Sigmoid colon (tissue), 7 donors: ENCODE results near the gene BHMT. TPM values are rescaled to one million over a fixed set of nuclear protein-coding genes. Genes with fewer than 3 reads are reported as not detected.

ENCODE experiments used
- DNase-seq: peaks from one replicate; pipeline ENCODE4 v3.0.0-alpha.2; 2019
- H3K27ac ChIP-seq, 4 donors: fragments of 200-600 bp; sonication (generic); one replicate each; pipeline ENCODE4 v1.5.1; 2016 to 2019; ENCODE audit warnings: mild to moderate bottlenecking in 1 of 4
- H3K27me3 ChIP-seq, 3 donors: fragments of 200-600 bp; sonication (generic); one replicate each; pipeline ENCODE4 v1.5.1; 2019; ENCODE audit warnings: mild to moderate bottlenecking in 1 of 3
- H3K36me3 ChIP-seq, 4 donors: fragments of 200-600 bp; sonication (generic); one replicate each; pipeline ENCODE4 v1.5.1; 2016 to 2019
- H3K4me1 ChIP-seq, 4 donors: fragments of 200-600 bp; sonication (generic); one replicate each; pipeline ENCODE4 v1.5.1; 2017 to 2019
- H3K4me3 ChIP-seq, 4 donors: fragments of 200-600 bp; sonication (generic); one replicate each; pipeline ENCODE4 v1.5.1; 2017 to 2019; ENCODE audit warnings: mild to moderate bottlenecking in 2 of 4, moderate library complexity in 1 of 4
- H3K9me3 ChIP-seq, 4 donors: fragments of 200-600 bp in 3 of 4; sonication (generic) in 3 of 4; one replicate each; pipeline versions ENCODE4 v1.5.1 to v1.6.1; 2013 to 2019
- CTCF ChIP-seq, 4 experiments: fragments of 450-650 bp in 3 of 4; fragments of 200-600 bp in 1 of 4; IDR thresholded peaks; one replicate each; pipeline ENCODE4 v1.5.1; 2016 to 2019; ENCODE audit warnings: antibody characterized with exemption in 4 of 4, mild to moderate bottlenecking in 3 of 4, moderate library complexity in 2 of 4
- EP300 ChIP-seq, 4 donors: sonication (generic); formaldehyde crosslinking; IDR thresholded peaks; one replicate each; pipeline ENCODE4 v1.6.1; 2017; ENCODE audit warnings: antibody characterized with exemption in 4 of 4
- POLR2A ChIP-seq, 2 donors: fragments of 450-650 bp; IDR thresholded peaks; one replicate each; pipeline ENCODE4 v1.6.1; 2016; ENCODE audit warnings: antibody characterized with exemption in 2 of 2, mild to moderate bottlenecking in 2 of 2, moderate library complexity in 2 of 2
- POLR2AphosphoS5 ChIP-seq, 4 donors: sonication (generic); formaldehyde crosslinking; IDR thresholded peaks; one replicate each; pipeline ENCODE4 v1.6.1; 2017; ENCODE audit warnings: antibody characterized with exemption in 4 of 4
- WGBS, 2 donors: extraction: QIAGEN DNeasy Blood & Tissue Kit; methylation state at CpG; one replicate each; pipeline ENCODE4 v1.1.7; 2013; 5-methylcytosine and 5-hydroxymethylcytosine counted together
- intact Hi-C: fragments of 100-400 bp; cut with DNase I; formaldehyde crosslinking; loops from one replicate; pipeline ENCODE4 v1.15.1; 2023
- polyA plus RNA-seq, 3 donors: library from polyadenylated mRNA; stranded (reverse); fragments of 200-250 nt; gene quantifications; one replicate each; pipeline ENCODE4 v1.2.3, GENCODE V29; 2013
- total RNA-seq, 4 donors: library from RNA; depleted of rRNA; stranded (reverse); fragments of >200 nt; gene quantifications; one replicate each; pipeline ENCODE4 v1.1.0, GENCODE V29; 2016
- donor health status: healthy with polysubstance abuse.
- donor health status: Bipolar disorder and iron deficiency.
- donor health status: healthy.

Gene BHMT
- total and polyA plus RNA-seq, 7 donors: 0.04 to 6.6 (median 0.36) TPM; not detected in 2

DNA sequence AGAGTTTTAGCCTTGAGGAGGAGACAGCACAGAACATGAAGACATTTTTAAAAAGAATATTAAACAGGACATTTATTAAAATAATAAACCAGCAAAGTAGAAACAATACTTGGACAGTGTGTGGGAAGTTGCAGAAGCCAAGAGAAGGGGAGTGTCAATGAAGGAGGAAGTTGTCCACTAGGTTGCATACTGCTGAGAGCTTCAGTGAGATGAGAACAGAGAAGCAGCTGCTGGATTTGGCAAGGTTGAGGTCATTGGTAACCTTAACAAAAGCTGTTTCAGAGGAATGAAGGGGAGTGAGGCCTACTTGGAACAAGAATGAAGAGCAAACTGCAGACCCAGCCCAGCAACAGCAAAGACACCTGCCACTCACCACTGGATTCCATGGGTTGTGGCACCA lies 11.4 kb downstream of the BHMT start:
- H3K27me3 ChIP-seq: no peaks in the 10 kb centered on the region
- DNase-seq: no peak
- TF ChIP-seq EP300 (IDR thresholded peaks at IDR 0.05) (no peak), POLR2AphosphoS5 (IDR thresholded peaks at IDR 0.05) (no peak), CTCF (IDR thresholded peaks at IDR 0.05) (no peak), POLR2A (IDR thresholded peaks at IDR 0.05) (no peak)
- peaks cover 0 to 10% (median 7%) of the 10 kb centered on the region in 4 donors for H3K4me1 ChIP-seq
- no peak overlapping the region for H3K27ac ChIP-seq
- intact Hi-C loops: no loop called here
- no peaks in the 10 kb centered on the region for H3K9me3 ChIP-seq
- H3K4me3 ChIP-seq: no peak overlapping the region
- no peaks in the 10 kb centered on the region for H3K36me3 ChIP-seq

DNA sequence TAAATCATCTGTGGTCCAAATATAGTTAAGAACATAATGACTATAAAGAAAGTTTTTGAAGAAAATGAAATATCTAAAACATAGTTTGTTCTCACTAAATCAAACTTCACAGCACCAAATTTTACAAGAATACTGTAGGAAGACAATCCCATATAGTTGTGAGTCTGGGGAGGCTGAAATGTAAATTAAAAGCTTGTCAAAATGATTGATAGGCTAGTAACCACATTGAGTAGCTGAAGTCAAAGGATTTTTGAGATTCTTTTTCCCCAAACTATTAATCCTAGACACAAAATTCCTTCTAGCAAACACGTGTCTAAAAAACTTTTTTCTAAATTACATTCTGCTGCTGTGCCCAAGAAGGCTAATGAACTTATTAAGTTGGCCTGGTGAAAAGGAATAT lies 13.0 kb downstream of the BHMT start:
- intact Hi-C loops: loop anchor here (5.0 kb wide), 1 partner anchor 42 kb away; no protein-coding TSS in a partner anchor
- H3K4me3 ChIP-seq: no peak overlapping the region
- whole genome bisulfite sequencing, 2 donors: 78 to 84% methylated on average over 1 of the region's 1 CpG
- no peaks in the 10 kb centered on the region for H3K9me3 ChIP-seq
- H3K4me1 ChIP-seq: peaks cover 0 to 3% (median 1%) of the 10 kb centered on the region in 4 donors
- no peaks in the 10 kb centered on the region for H3K27me3 ChIP-seq
- no peaks in the 10 kb centered on the region for H3K36me3 ChIP-seq
- H3K27ac ChIP-seq: no peak overlapping the region
- no peak for DNase-seq
- TF ChIP-seq POLR2A (IDR thresholded peaks at IDR 0.05): no peak
- TF ChIP-seq EP300 (IDR thresholded peaks at IDR 0.05): no peak
- no peak for TF ChIP-seq CTCF (IDR thresholded peaks at IDR 0.05)
- no peak for TF ChIP-seq POLR2AphosphoS5 (IDR thresholded peaks at IDR 0.05)

- Histone ChIP-seq H3K4me1 (peaks cover 0 to 21% (median 6%) of the 10 kb centered on the region in 4 donors), H3K9me3 (no peaks in the 10 kb centered on the region), H3K4me3 (no peak overlapping the region), H3K27me3 (no peaks in the 10 kb centered on the region), H3K27ac (peak overlapping the region in 1 of 4 donors; percentile 65), H3K36me3 (no peaks in the 10 kb centered on the region)
- intact Hi-C loops: no loop called here
- DNase-seq: no peak
- 81 to 83% methylated on average over 6 of the region's 6 CpGs for WGBS, 2 donors
- TF ChIP-seq EP300 (IDR thresholded peaks at IDR 0.05): no peak
- TF ChIP-seq POLR2AphosphoS5 (IDR thresholded peaks at IDR 0.05): no peak
- no peak for TF ChIP-seq CTCF (IDR thresholded peaks at IDR 0.05)
- TF ChIP-seq POLR2A (IDR thresholded peaks at IDR 0.05): no peak
Measured at GRCh38 chr5:79130781-79131180, 19.2 kb downstream of the BHMT start.

DNA sequence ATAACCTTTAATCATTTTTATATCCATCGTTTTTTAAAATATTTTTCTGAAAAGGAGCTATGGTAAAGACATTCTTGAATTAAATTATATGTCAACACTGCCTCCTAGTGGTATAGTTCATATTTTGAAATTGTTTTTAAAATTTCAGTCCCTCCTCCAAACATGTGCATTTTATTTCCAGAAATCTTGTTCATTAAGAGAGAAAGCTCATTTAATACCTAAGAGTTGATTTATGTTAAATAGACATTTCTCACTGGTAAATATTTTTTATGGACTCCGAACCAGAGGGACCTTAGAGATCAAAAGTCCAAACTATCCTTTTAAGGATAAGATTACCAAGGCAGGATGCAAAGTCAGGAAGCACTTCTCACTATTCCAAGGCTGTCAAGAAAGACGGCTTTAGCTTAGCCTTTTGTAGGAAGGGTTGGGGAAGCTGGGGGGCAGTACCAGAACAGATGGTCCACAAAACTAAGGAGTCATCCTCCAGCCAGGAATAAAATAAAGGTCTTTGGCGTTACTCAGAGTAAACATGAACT lies 21.6 kb downstream of the BHMT start:
- WGBS, 2 donors: 2 to 10% methylated on average over 4 of the region's 4 CpGs
- intact Hi-C loops: loop anchor here (1.0 kb wide), 3 partner anchors 108 to 331 kb away; no protein-coding TSS in a partner anchor
- DNase-seq: no peak
- peak overlapping the region; percentile 9 to 42 (median 33) for H3K4me3 ChIP-seq
- no peaks in the 10 kb centered on the region for H3K27me3 ChIP-seq
- no peaks in the 10 kb centered on the region for H3K9me3 ChIP-seq
- no peaks in the 10 kb centered on the region for H3K36me3 ChIP-seq
- TF ChIP-seq CTCF (IDR thresholded peaks at IDR 0.05): peak in 3 of 4 experiments; percentile 24 to 44 (median 34)
- no peak for TF ChIP-seq POLR2AphosphoS5 (IDR thresholded peaks at IDR 0.05)
- peak overlapping the region; percentile 68 to 85 (median 83) for H3K27ac ChIP-seq
- H3K4me1 ChIP-seq: peaks cover 0 to 21% (median 6%) of the 10 kb centered on the region in 4 donors
